CD14-positive monocyte (primary cell): ENCODE results near the gene CCR7. TPM values are rescaled to one million over a fixed set of nuclear protein-coding genes. Genes with fewer than 3 reads are reported as not detected.
"Not testable (repeated sequence)": the region's sequence is repeated elsewhere in the genome, so short reads cannot be mapped to it uniquely, and the experiment has no call there.

Source experiments
- DNase-seq, 3 donors: peaks; one replicate each; pipeline ENCODE4 v3.0.0-alpha.2; 2011 to 2022
- H2AFZ ChIP-seq: 2 replicates; pipeline ENCODE4 v1.6.0; 2012; ENCODE audit warnings: mild to moderate bottlenecking, low read depth, low read length, inconsistent platforms; ENCODE audit not compliant: insufficient read depth, poor library complexity, severe bottlenecking
- H3K27ac ChIP-seq, 2 donors: 1 replicate in 1 of 2; 2 replicates in 1 of 2; pipeline ENCODE4 v1.5.1; 2012 to 2013; ENCODE audit warnings: low read length in 2 of 2, control low read depth in 1 of 2, inconsistent platforms in 1 of 2, low read depth in 1 of 2, mild to moderate bottlenecking in 1 of 2
- H3K27me3 ChIP-seq, 2 donors: one replicate each; pipeline versions ENCODE4 v1.6.0 to v1.6.1; 2011 to 2013; ENCODE audit warnings: low read length in 2 of 2; ENCODE audit not compliant: control insufficient read depth in 2 of 2, insufficient read depth in 2 of 2
- H3K36me3 ChIP-seq, 2 donors: replicated peaks in 1 of 2; 1 replicate in 1 of 2; 2 replicates in 1 of 2; pipeline versions ENCODE4 v1.5.1 to v1.6.1; 2012 to 2013; ENCODE audit warnings: low read length in 2 of 2, control low read depth in 1 of 2, inconsistent platforms in 1 of 2, mild to moderate bottlenecking in 1 of 2; ENCODE audit not compliant: insufficient read depth in 2 of 2, control insufficient read depth in 1 of 2
- H3K4me1 ChIP-seq, 2 donors: 1 replicate in 1 of 2; 2 replicates in 1 of 2; pipeline versions ENCODE4 v1.5.1 to v1.6.1; 2012 to 2013; ENCODE audit warnings: low read length in 2 of 2, control low read depth in 1 of 2, inconsistent platforms in 1 of 2, mild to moderate bottlenecking in 1 of 2, moderate library complexity in 1 of 2; ENCODE audit not compliant: insufficient read depth in 2 of 2, control insufficient read depth in 1 of 2
- H3K4me2 ChIP-seq: replicated peaks from 2 replicates; pipeline ENCODE3; 2012; ENCODE audit warnings: low read length, moderate library complexity, mild to moderate bottlenecking; ENCODE audit not compliant: poor library complexity, severe bottlenecking; ENCODE audit errors: extremely low read depth
- H3K4me3 ChIP-seq, 3 experiments: fragments of 200-600 bp in 1 of 3; sonication (generic) in 1 of 3; replicated peaks in 1 of 3; 1 replicate in 2 of 3; 2 replicates in 1 of 3; pipeline ENCODE4 v1.5.1; 2011 to 2013; ENCODE audit warnings: low read length in 3 of 3, mild to moderate bottlenecking in 3 of 3, control low read depth in 2 of 3, low read depth in 2 of 3, inconsistent platforms in 1 of 3, moderate library complexity in 1 of 3
- H3K79me2 ChIP-seq: 2 replicates; pipeline ENCODE4 v1.6.0; 2012; ENCODE audit warnings: mild to moderate bottlenecking, control low read depth, inconsistent platforms, low read length, moderate library complexity; ENCODE audit not compliant: insufficient read depth
- H3K9ac ChIP-seq: 2 replicates; pipeline ENCODE4 v1.6.0; 2017; ENCODE audit warnings: low read length, mild to moderate bottlenecking; ENCODE audit not compliant: insufficient read depth, poor library complexity, severe bottlenecking
- H3K9me3 ChIP-seq, 2 donors: replicated peaks in 1 of 2; 1 replicate in 1 of 2; 2 replicates in 1 of 2; pipeline versions ENCODE4 v1.5.1 to v1.6.1; 2012 to 2013; ENCODE audit warnings: low read length in 2 of 2, control low read depth in 1 of 2; ENCODE audit not compliant: control insufficient read depth in 1 of 2, insufficient read depth in 1 of 2
- H4K20me1 ChIP-seq: 2 replicates; pipeline ENCODE4 v1.6.0; 2012; ENCODE audit warnings: mild to moderate bottlenecking, low read length, control low read depth, moderate library complexity; ENCODE audit not compliant: insufficient read depth
- H3K27ac Mint-ChIP-seq, 7 donors: one replicate each; pipeline ENCODE4 v1.8.0; 2020; ENCODE audit warnings: mild to moderate bottlenecking in 7 of 7, mixed read lengths in 7 of 7, moderate library complexity in 6 of 7, inconsistent platforms in 2 of 7
- H3K27me3 Mint-ChIP-seq, 3 donors: one replicate each; pipeline ENCODE4 v1.8.0; 2021 to 2022; ENCODE audit warnings: low read depth in 3 of 3, mild to moderate bottlenecking in 3 of 3, mixed read lengths in 3 of 3, moderate library complexity in 3 of 3, inconsistent platforms in 1 of 3
- H3K36me3 Mint-ChIP-seq, 2 donors: one replicate each; pipeline ENCODE4 v1.8.0; 2020; ENCODE audit warnings: mixed read lengths in 2 of 2, inconsistent platforms in 1 of 2, mild to moderate bottlenecking in 1 of 2
- H3K4me1 Mint-ChIP-seq: one replicate; pipeline ENCODE4 v1.8.0; 2020; ENCODE audit warnings: mild to moderate bottlenecking, mixed read lengths
- H3K4me3 Mint-ChIP-seq, 2 donors: one replicate each; pipeline ENCODE4 v1.8.0; 2020; ENCODE audit warnings: mild to moderate bottlenecking in 2 of 2, mixed read lengths in 2 of 2, moderate library complexity in 1 of 2
- H3K9me3 Mint-ChIP-seq, 7 donors: one replicate each; pipeline ENCODE4 v1.8.0; 2020 to 2022; ENCODE audit warnings: mixed read lengths in 7 of 7, mild to moderate bottlenecking in 6 of 7, moderate library complexity in 6 of 7, inconsistent platforms in 2 of 7
- WGBS: methylation state at CpG from one replicate; pipeline ENCODE4 v1.1.5; 2013; ENCODE audit warnings: missing lambda C conversion rate; ENCODE audit not compliant: insufficient coverage; 5-methylcytosine and 5-hydroxymethylcytosine counted together
- intact Hi-C, 2 donors: fragments of 100-400 bp; cut with micrococcal nuclease; formaldehyde crosslinking; loops; one replicate each; pipeline versions ENCODE4 v1.15.0 to v1.15.1; 2023
- polyA plus RNA-seq, 3 donors: library from polyadenylated mRNA; depleted of rRNA in 1 of 3; unstranded in 2 of 3; stranded (reverse) in 1 of 3; fragments of 300-500 nt in 2 of 3; fragments of >200 nt in 1 of 3; fragmentation: Illumina TruSeq in 2 of 3; gene quantifications; 1 replicate in 2 of 3; 2 replicates in 1 of 3; pipeline ENCODE4 v1.2.3, GENCODE V29; 2012 to 2021
- TF ChIP-seq, protein P1 (sequence below): fragments of 200-600 bp; IDR thresholded peaks from one replicate; pipeline ENCODE4 v1.8.0; 2022; ENCODE audit warnings: antibody characterized with exemption, mild to moderate bottlenecking

CCR7 gene
- polyA plus RNA-seq, 3 donors: 0.15 to 2.1 (median 1.2) TPM

DNA sequence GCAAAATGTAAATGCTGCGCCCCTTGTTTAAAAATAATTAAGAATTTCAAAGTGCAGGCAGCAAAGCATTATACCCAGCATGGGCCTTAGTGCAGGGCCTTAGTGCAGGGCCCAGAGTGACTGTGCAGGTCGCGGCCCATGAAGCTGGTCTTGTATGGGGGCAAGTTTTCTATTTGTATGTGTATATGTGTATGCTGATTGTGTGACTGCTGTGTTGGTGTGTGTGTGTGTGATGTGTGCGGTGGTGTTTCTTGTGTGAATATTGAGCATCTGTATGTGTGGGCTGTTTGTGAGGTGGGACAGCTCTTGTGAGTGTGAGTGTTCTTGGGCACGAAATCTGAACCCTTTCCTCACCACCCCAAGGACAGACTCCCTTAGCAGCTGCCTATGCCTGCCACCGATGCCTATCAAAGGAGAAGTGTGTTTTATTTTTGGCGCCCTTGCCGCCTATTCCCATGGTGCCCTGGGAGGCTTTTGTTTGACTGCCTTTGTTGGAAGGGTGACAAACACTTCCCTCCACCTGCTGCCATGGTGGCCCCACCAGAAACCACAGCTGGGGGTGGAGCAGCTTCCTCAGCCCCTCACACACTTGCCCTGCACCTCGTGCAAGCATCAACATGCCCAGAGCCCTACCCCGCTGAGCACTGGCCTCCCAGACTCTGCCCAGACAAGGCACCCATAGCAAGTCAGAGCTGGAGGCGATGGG lies 18.0 kb downstream of the CCR7 start:
- intact Hi-C loops: no loop called here
- TF ChIP-seq, protein P1, sequence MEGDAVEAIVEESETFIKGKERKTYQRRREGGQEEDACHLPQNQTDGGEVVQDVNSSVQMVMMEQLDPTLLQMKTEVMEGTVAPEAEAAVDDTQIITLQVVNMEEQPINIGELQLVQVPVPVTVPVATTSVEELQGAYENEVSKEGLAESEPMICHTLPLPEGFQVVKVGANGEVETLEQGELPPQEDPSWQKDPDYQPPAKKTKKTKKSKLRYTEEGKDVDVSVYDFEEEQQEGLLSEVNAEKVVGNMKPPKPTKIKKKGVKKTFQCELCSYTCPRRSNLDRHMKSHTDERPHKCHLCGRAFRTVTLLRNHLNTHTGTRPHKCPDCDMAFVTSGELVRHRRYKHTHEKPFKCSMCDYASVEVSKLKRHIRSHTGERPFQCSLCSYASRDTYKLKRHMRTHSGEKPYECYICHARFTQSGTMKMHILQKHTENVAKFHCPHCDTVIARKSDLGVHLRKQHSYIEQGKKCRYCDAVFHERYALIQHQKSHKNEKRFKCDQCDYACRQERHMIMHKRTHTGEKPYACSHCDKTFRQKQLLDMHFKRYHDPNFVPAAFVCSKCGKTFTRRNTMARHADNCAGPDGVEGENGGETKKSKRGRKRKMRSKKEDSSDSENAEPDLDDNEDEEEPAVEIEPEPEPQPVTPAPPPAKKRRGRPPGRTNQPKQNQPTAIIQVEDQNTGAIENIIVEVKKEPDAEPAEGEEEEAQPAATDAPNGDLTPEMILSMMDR: no peak
- Histone ChIP-seq H4K20me1 (no peaks in the 10 kb centered on the region), H3K4me2 (no peak overlapping the region), H3K27ac (no peak overlapping the region), H3K9ac (no peak overlapping the region), H3K4me1 (no peaks in the 10 kb centered on the region), H3K4me3 (no peak overlapping the region), H3K9me3 (no peaks in the 10 kb centered on the region), H3K79me2 (no peaks in the 10 kb centered on the region), H3K36me3 (no peaks in the 10 kb centered on the region), H3K27me3 (no peaks in the 10 kb centered on the region), H2AFZ (no peak overlapping the region)
- Mint-ChIP-seq H3K27ac (no peak overlapping the region), H3K36me3 (no peaks in the 10 kb centered on the region), H3K27me3 (peaks cover 2 to 6% (median 5%) of the 10 kb centered on the region in 3 donors), H3K4me1 (peaks cover 11% of the 10 kb centered on the region), H3K4me3 (no peak overlapping the region), H3K9me3 (no peaks in the 10 kb centered on the region)
- no peak for DNase-seq
- WGBS: 70% methylated on average over 6 of the region's 11 CpGs

- H3K4me2 ChIP-seq, H3K27me3 ChIP-seq, H3K27me3 Mint-ChIP-seq, H3K27ac ChIP-seq, H3K4me1 ChIP-seq, intact Hi-C loops, H3K4me3 ChIP-seq, H2AFZ ChIP-seq, H3K36me3 Mint-ChIP-seq, DNase-seq, H3K79me2 ChIP-seq, H3K9ac ChIP-seq, H3K4me3 Mint-ChIP-seq, H3K36me3 ChIP-seq, H3K9me3 ChIP-seq, H3K9me3 Mint-ChIP-seq, H3K27ac Mint-ChIP-seq, H4K20me1 ChIP-seq: not testable (repeated sequence)
- H3K4me1 Mint-ChIP-seq: peaks cover 13% of the 10 kb centered on the region
- no CpG with 5 or more reads among the region's 4 CpGs for WGBS
These were observed 18.8 kb downstream of the CCR7 start for GRCh38 chr17:40546497-40546896.
